ENCODE data around the gene SLC25A44. TPM values are rescaled to one million over a fixed set of nuclear protein-coding genes. Genes with fewer than 3 reads are reported as not detected.
A peak's percentile ranks its signal among the peaks of the same experiment; 100 is the strongest.

SLC25A44 gene
- total RNA-seq, 2 experiments from 2014 or later: 42.4 to 51.9 TPM

- no peaks in the 10 kb centered on the region for H3K27me3 Mint-ChIP-seq
- intact Hi-C loops (cut with DNase I, micrococcal nuclease): no loop called here
- DNase-seq (no peak), ATAC-seq (no peak)
- CTCF ChIA-PET: interaction anchor here (0.6 to 13.4 kb wide), 7 partner anchors 9 to 358 kb away, joined by 3 to 229 read pairs (median 4); no protein-coding TSS in a partner anchor
- POLR2A ChIA-PET: interaction anchor here (0.7 to 1.4 kb wide), 3 partner anchors 10 to 90 kb away, joined by 3 to 6 read pairs (median 5); no protein-coding TSS in a partner anchor
- peaks cover 8% of the 10 kb centered on the region for H3K36me3 Mint-ChIP-seq (ENCODE audit: low read depth)
- no peak overlapping the region for H3K27ac Mint-ChIP-seq
- no peak overlapping the region for H3K4me3 Mint-ChIP-seq
- H3K9me3 Mint-ChIP-seq (ENCODE audit: low read depth): no peaks in the 10 kb centered on the region
- H3K4me1 Mint-ChIP-seq: peaks cover 76% of the 10 kb centered on the region
These were observed 42.7 kb upstream of the SLC25A44 start for GRCh38 chr1:156151093-156151688.

GRCh38 chr1:156152628-156153027 is 41.3 kb upstream of the SLC25A44 start:
- ATAC-seq (no peak), DNase-seq (no peak)
- peaks cover 23% of the 10 kb centered on the region for H3K36me3 Mint-ChIP-seq (ENCODE audit: low read depth)
- no peaks in the 10 kb centered on the region for H3K9me3 Mint-ChIP-seq (ENCODE audit: low read depth)
- H3K4me3 Mint-ChIP-seq: no peak overlapping the region
- CTCF ChIA-PET: interaction anchor here (1.4 kb wide), 1 partner anchor 73 kb away, joined by 5 read pairs; no protein-coding TSS in a partner anchor
- H3K4me1 Mint-ChIP-seq: peaks cover 77% of the 10 kb centered on the region
- POLR2A ChIA-PET: no interaction called here
- H3K27me3 Mint-ChIP-seq: no peaks in the 10 kb centered on the region
- H3K27ac Mint-ChIP-seq: peak overlapping the region; percentile 68
- intact Hi-C loops (cut with DNase I, micrococcal nuclease): no loop called here

- CTCF ChIA-PET: interaction anchor here (1.4 kb wide), 1 partner anchor 72 kb away, joined by 5 read pairs; no protein-coding TSS in a partner anchor
- H3K4me3 Mint-ChIP-seq: peak within 1 kb of the TSS; percentile 90
- ATAC-seq: no peak
- POLR2A ChIA-PET: interaction anchor here (0.7 kb wide), 1 partner anchor 24 kb away, joined by 3 read pairs; no protein-coding TSS in a partner anchor
- H3K27me3 Mint-ChIP-seq: no peaks in the 10 kb centered on the region
- no peak for DNase-seq
- H3K36me3 Mint-ChIP-seq (ENCODE audit: low read depth): peaks cover 30% of the 10 kb centered on the region
- peaks cover 77% of the 10 kb centered on the region for H3K4me1 Mint-ChIP-seq
- intact Hi-C loops (cut with DNase I, micrococcal nuclease): no loop called here
- H3K27ac Mint-ChIP-seq: peak within 1 kb of the TSS; percentile 92
- no peaks in the 10 kb centered on the region for H3K9me3 Mint-ChIP-seq (ENCODE audit: low read depth)
These were observed 40.5 kb upstream of the SLC25A44 start, which contains the start of gene SEMA4A for GRCh38 chr1:156153362-156153761. Gene SEMA4A (plus strand): TSS chr1:156153585. CDS start chr1:156154579, 994 bp downstream.

- Mint-ChIP-seq H3K27ac (peak overlapping the region; percentile 92), H3K4me3 (peak overlapping the region; percentile 90), H3K4me1 (peaks cover 80% of the 10 kb centered on the region), H3K9me3 (ENCODE audit: low read depth) (no peaks in the 10 kb centered on the region), H3K36me3 (ENCODE audit: low read depth) (peaks cover 40% of the 10 kb centered on the region), H3K27me3 (no peaks in the 10 kb centered on the region)
- DNase-seq (peak; percentile 85), ATAC-seq (peak; percentile 90)
- intact Hi-C loops (cut with DNase I, micrococcal nuclease): no loop called here
- ChIA-PET POLR2A (interaction anchor here (0.5 to 1.6 kb wide), 7 partner anchors 23 to 128 kb away, joined by 3 to 6 read pairs (median 3); partner anchors contain the start of genes PMF1 and SMG5), CTCF (interaction anchor here (0.6 to 2.2 kb wide), 9 partner anchors 9 to 194 kb away, joined by 3 to 8 read pairs (median 3); no protein-coding TSS in a partner anchor)
These were observed 39.6 kb upstream of the SLC25A44 start for GRCh38 chr1:156154317-156154749.

- CTCF ChIA-PET: interaction anchor here (0.5 to 2.2 kb wide), 9 partner anchors 9 to 230 kb away, joined by 3 to 8 read pairs (median 3); no protein-coding TSS in a partner anchor
These were observed 38.0 kb upstream of the SLC25A44 start for GRCh38 chr1:156155756-156156510.

GRCh38 chr1:156157506-156157905 is 36.4 kb upstream of the SLC25A44 start:
- Mint-ChIP-seq H3K36me3 (ENCODE audit: low read depth) (peaks cover 62% of the 10 kb centered on the region), H3K27ac (peak overlapping the region; percentile 88), H3K4me3 (peak overlapping the region; percentile 90), H3K9me3 (ENCODE audit: low read depth) (no peaks in the 10 kb centered on the region), H3K27me3 (no peaks in the 10 kb centered on the region), H3K4me1 (peaks cover 88% of the 10 kb centered on the region)
- intact Hi-C loops (cut with DNase I, micrococcal nuclease): no loop called here
- POLR2A ChIA-PET: interaction anchor here (0.6 kb wide), 2 partner anchors 37 to 48 kb away, joined by 3 to 4 read pairs; no protein-coding TSS in a partner anchor
- CTCF ChIA-PET: interaction anchor here (1.2 kb wide), 1 partner anchor 66 kb away, joined by 3 read pairs; no protein-coding TSS in a partner anchor
- ATAC-seq (no peak), DNase-seq (no peak)

More at GRCh38 chr1:156155756-156156510, 38.0 kb upstream of the SLC25A44 start:
- no peaks in the 10 kb centered on the region for H3K27me3 Mint-ChIP-seq
- peaks cover 86% of the 10 kb centered on the region for H3K4me1 Mint-ChIP-seq
- H3K36me3 Mint-ChIP-seq (ENCODE audit: low read depth): peaks cover 51% of the 10 kb centered on the region
- DNase-seq (peak; percentile 30), ATAC-seq (no peak)
- H3K4me3 Mint-ChIP-seq: peak overlapping the region; percentile 90
- no peaks in the 10 kb centered on the region for H3K9me3 Mint-ChIP-seq (ENCODE audit: low read depth)
- intact Hi-C loops (cut with DNase I, micrococcal nuclease): no loop called here
- POLR2A ChIA-PET: interaction anchor here (0.7 kb wide), 1 partner anchor 50 kb away, joined by 4 read pairs; no protein-coding TSS in a partner anchor
- H3K27ac Mint-ChIP-seq: peak overlapping the region; percentile 92

- no peak for ATAC-seq
- CTCF ChIA-PET: interaction anchor here (1.2 kb wide), 1 partner anchor 66 kb away, joined by 3 read pairs; no protein-coding TSS in a partner anchor
- Mint-ChIP-seq H3K4me1 (peaks cover 85% of the 10 kb centered on the region), H3K9me3 (ENCODE audit: low read depth) (no peaks in the 10 kb centered on the region), H3K27ac (peak overlapping the region; percentile 88), H3K27me3 (no peaks in the 10 kb centered on the region), H3K36me3 (ENCODE audit: low read depth) (peaks cover 64% of the 10 kb centered on the region), H3K4me3 (peak overlapping the region; percentile 90)
- POLR2A ChIA-PET: interaction anchor here (0.6 kb wide), 2 partner anchors 37 to 49 kb away, joined by 3 to 4 read pairs; no protein-coding TSS in a partner anchor
- intact Hi-C loops (cut with DNase I, micrococcal nuclease): no loop called here
- no peak for DNase-seq
These were observed 35.9 kb upstream of the SLC25A44 start for GRCh38 chr1:156157966-156158365.

GRCh38 chr1:156160000-156160742 is 33.7 kb upstream of the SLC25A44 start:
- H3K27me3 Mint-ChIP-seq: no peaks in the 10 kb centered on the region
- H3K4me3 Mint-ChIP-seq: peak overlapping the region; percentile 68
- H3K36me3 Mint-ChIP-seq (ENCODE audit: low read depth): peaks cover 77% of the 10 kb centered on the region
- no peaks in the 10 kb centered on the region for H3K9me3 Mint-ChIP-seq (ENCODE audit: low read depth)
- ChIA-PET POLR2A (interaction anchor here (1.5 to 1.9 kb wide), 3 partner anchors 10 to 57 kb away, joined by 5 to 7 read pairs (median 5); partner anchors contain the start of gene PMF1), CTCF (interaction anchor here (0.6 to 8.5 kb wide), 7 partner anchors 9 to 65 kb away, joined by 3 to 59 read pairs (median 4); partner anchors contain the start of gene PMF1)
- peaks cover 82% of the 10 kb centered on the region for H3K4me1 Mint-ChIP-seq
- H3K27ac Mint-ChIP-seq: peak overlapping the region; percentile 88
- ATAC-seq (no peak), DNase-seq (no peak)
- intact Hi-C loops (cut with DNase I, micrococcal nuclease): loop anchor here in 1 of 2 experiments (2.0 kb wide), 2 partner anchors 35 to 59 kb away; partner anchors contain the start of gene SLC25A44

GRCh38 chr1:156160743-156161171 is 33.1 kb upstream of the SLC25A44 start:
- Mint-ChIP-seq H3K4me3 (peak overlapping the region; percentile 68), H3K4me1 (peaks cover 84% of the 10 kb centered on the region), H3K9me3 (ENCODE audit: low read depth) (no peaks in the 10 kb centered on the region), H3K27ac (peak overlapping the region; percentile 88), H3K36me3 (ENCODE audit: low read depth) (peaks cover 79% of the 10 kb centered on the region), H3K27me3 (no peaks in the 10 kb centered on the region)
- ATAC-seq (peak; percentile 60), DNase-seq (peak; percentile 86)
- ChIA-PET CTCF (interaction anchor here (0.6 to 8.5 kb wide), 7 partner anchors 9 to 64 kb away, joined by 3 to 59 read pairs (median 4); partner anchors contain the start of genes PMF1 and SLC25A44), POLR2A (interaction anchor here (0.6 to 1.9 kb wide), 10 partner anchors 11 to 410 kb away, joined by 3 to 9 read pairs (median 4); partner anchors contain the start of genes PMF1 and SMG5)
- intact Hi-C loops (cut with DNase I, micrococcal nuclease): loop anchor here (1.0 to 2.0 kb wide), 6 partner anchors 33 to 63 kb away; partner anchors contain the start of genes PMF1 (in 1 of the 2) and SLC25A44 (in 1 of the 2)

- POLR2A ChIA-PET: interaction anchor here (0.7 to 1.9 kb wide), 3 partner anchors 23 to 55 kb away, joined by 3 to 9 read pairs (median 7); partner anchors contain the start of gene PMF1
- no peak for ATAC-seq
These were observed 31.4 kb upstream of the SLC25A44 start for GRCh38 chr1:156162430-156163037.

More at GRCh38 chr1:156162430-156163037, 31.4 kb upstream of the SLC25A44 start:
- Mint-ChIP-seq H3K27me3 (no peaks in the 10 kb centered on the region), H3K9me3 (ENCODE audit: low read depth) (no peaks in the 10 kb centered on the region), H3K4me1 (peaks cover 72% of the 10 kb centered on the region), H3K27ac (peak overlapping the region; percentile 97), H3K4me3 (no peak overlapping the region), H3K36me3 (ENCODE audit: low read depth) (peaks cover 73% of the 10 kb centered on the region)
- intact Hi-C loops (cut with DNase I, micrococcal nuclease): no loop called here
- CTCF ChIA-PET: interaction anchor here (0.5 to 8.5 kb wide), 5 partner anchors 11 to 66 kb away, joined by 3 to 59 read pairs (median 4); no protein-coding TSS in a partner anchor
- no peak for DNase-seq

Measured in activated CD4-positive, alpha-beta T cell treated with anti-CD3 and anti-CD28 coated beads for 36 hours (primary cell).